MM.1S (cell line): ENCODE measurements around the gene ANKRD29.

Source experiments
- DNase-seq: peaks from one replicate; pipeline ENCODE4 v3.0.0-alpha.2; 2015
- H2AFZ ChIP-seq: fragments of 300-600 bp; sonication (generic); 2 replicates; pipeline ENCODE4 v1.6.0; 2016; ENCODE audit warnings: antibody characterized with exemption, low read length
- H3F3A ChIP-seq: fragments of 300-600 bp; sonication (generic); 2 replicates; pipeline ENCODE4 v1.6.1; 2016; ENCODE audit warnings: mild to moderate bottlenecking, antibody characterized with exemption, low read length, moderate library complexity, mixed read lengths; ENCODE audit not compliant: insufficient read depth
- H3K27ac ChIP-seq: fragments of 300-600 bp; sonication (generic); 2 replicates; pipeline ENCODE4 v1.5.1; 2016; ENCODE audit warnings: mild to moderate bottlenecking, low read length
- H3K27me3 ChIP-seq: fragments of 300-600 bp; sonication (generic); replicated peaks from 2 replicates; pipeline ENCODE4 v1.6.0; 2016; ENCODE audit warnings: low read length; ENCODE audit not compliant: insufficient read depth
- H3K36me3 ChIP-seq: fragments of 300-600 bp; sonication (generic); replicated peaks from 2 replicates; pipeline ENCODE4 v1.6.1; 2016; ENCODE audit warnings: mild to moderate bottlenecking, low read length, mixed read lengths; ENCODE audit not compliant: insufficient read depth
- H3K4me1 ChIP-seq: fragments of 300-600 bp; sonication (generic); 2 replicates; pipeline ENCODE4 v1.6.1; 2016; ENCODE audit warnings: low read length, mixed read lengths
- H3K4me2 ChIP-seq: fragments of 300-600 bp; sonication (generic); 2 replicates; pipeline ENCODE4 v1.6.0; 2016; ENCODE audit warnings: low read depth, low read length
- H3K4me3 ChIP-seq: fragments of 300-600 bp; sonication (generic); 2 replicates; pipeline ENCODE4 v1.5.1; 2016; ENCODE audit warnings: low read length, mixed read lengths
- H3K79me2 ChIP-seq: fragments of 300-600 bp; sonication (generic); 2 replicates; pipeline ENCODE4 v1.6.1; 2016; ENCODE audit warnings: mixed run types, low read length, mixed read lengths
- H3K9ac ChIP-seq: fragments of 300-600 bp; sonication (generic); 2 replicates; pipeline ENCODE4 v1.6.1; 2016; ENCODE audit warnings: low read length, mixed read lengths
- H3K9me2 ChIP-seq: fragments of 300-600 bp; sonication (generic); replicated peaks from 2 replicates; pipeline ENCODE4 v1.6.1; 2016; ENCODE audit warnings: mild to moderate bottlenecking, low read length, mixed read lengths; ENCODE audit not compliant: insufficient read depth
- H3K9me3 ChIP-seq: fragments of 300-600 bp; sonication (generic); replicated peaks from 2 replicates; pipeline ENCODE4 v1.6.1; 2016; ENCODE audit warnings: mild to moderate bottlenecking, low read length, mixed read lengths; ENCODE audit not compliant: insufficient read depth
- H4K20me1 ChIP-seq: fragments of 300-600 bp; sonication (generic); 2 replicates; pipeline ENCODE4 v1.6.1; 2016; ENCODE audit warnings: mild to moderate bottlenecking, low read length, moderate library complexity, mixed read lengths; ENCODE audit not compliant: insufficient read depth
- CTCF ChIP-seq: fragments of 300-600 bp; sonication (generic); IDR thresholded peaks from 2 replicates; pipeline ENCODE4 v1.5.1; 2016; ENCODE audit warnings: antibody characterized with exemption, low read length, mixed read lengths
- EZH2 ChIP-seq: fragments of 300-600 bp; sonication (generic); optimal IDR thresholded peaks from 2 replicates; pipeline ENCODE3; 2017; ENCODE audit warnings: low read depth, mild to moderate bottlenecking, antibody characterized with exemption, low read length, mixed read lengths
- EZH2phosphoT487 ChIP-seq: fragments of 300-600 bp; sonication (generic); IDR thresholded peaks from 2 replicates; pipeline ENCODE4 v1.6.1; 2018; ENCODE audit warnings: antibody characterized with exemption, low read length

Gene ANKRD29

DNA sequence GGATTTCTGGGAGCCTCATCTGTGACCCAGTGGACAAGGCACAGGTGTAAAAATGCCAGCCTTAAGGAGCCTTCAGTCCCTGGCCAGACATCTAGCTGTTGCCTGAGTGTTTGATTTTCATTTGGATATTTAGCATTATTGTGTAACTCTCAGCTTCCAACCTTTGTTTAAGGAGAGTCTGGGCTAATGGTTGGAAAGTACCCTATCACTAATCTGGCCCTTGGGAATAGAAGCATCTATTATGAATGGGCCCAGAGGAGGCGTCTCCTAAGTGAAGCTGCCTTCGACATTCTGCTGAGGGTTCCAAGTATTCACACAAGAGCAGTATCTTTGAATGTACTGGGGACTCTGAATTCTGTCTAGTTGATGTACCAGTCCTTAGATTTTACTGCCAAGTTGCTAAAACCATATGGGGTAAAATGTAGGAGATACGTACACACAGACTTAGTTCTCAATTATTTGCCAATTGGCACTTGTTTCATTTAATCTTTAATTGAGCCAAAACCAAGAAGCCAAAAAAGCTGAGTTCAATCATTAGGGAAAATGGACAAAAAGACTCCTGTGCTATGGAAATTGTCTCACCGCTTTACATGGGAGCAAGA, 7.2 kb upstream of the ANKRD29 start:
- Histone ChIP-seq H3K4me2 (no peak overlapping the region), H4K20me1 (no peaks in the 10 kb centered on the region), H3K79me2 (no peaks in the 10 kb centered on the region), H3K27ac (no peak overlapping the region), H2AFZ (no peak overlapping the region), H3K4me1 (no peaks in the 10 kb centered on the region), H3K36me3 (no peaks in the 10 kb centered on the region), H3K9me3 (no peaks in the 10 kb centered on the region), H3K4me3 (no peak overlapping the region), H3K9me2 (no peaks in the 10 kb centered on the region), H3K27me3 (no peaks in the 10 kb centered on the region), H3F3A (no peaks in the 10 kb centered on the region), H3K9ac (no peak overlapping the region)
- DNase-seq = no peak
- TF ChIP-seq CTCF = no peak
- no peak for TF ChIP-seq EZH2
- TF ChIP-seq EZH2phosphoT487 = no peak

DNA sequence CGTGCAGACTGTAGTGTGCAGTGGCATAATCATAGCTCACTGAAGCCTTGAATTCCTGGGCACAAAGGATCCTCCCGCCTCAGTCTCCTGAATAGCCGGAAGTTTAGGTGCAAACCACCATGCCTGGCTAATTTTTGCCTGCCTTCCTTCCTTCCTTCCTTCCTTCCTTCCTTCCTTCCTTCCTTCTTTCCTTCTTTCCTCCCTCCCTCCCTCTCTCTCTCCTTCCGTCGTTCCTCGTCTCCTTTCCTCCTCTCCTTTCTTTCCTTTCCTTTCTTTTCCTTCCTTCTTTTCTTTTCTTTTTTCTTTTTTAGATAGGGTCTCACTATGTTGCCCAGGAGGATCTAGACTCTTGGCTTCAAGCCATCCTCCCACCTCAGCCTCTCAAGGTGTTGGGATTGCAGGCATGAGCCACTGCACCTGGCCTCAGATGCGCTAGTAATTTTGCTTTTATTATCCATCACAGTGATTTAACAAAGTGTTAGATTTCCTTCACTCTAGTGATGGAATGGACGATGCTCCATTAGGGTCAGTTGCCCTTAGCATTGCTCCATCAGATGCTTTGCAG, 6.6 kb upstream of the ANKRD29 start:
- H3K4me1 ChIP-seq = no peaks in the 10 kb centered on the region
- H3F3A ChIP-seq = no peaks in the 10 kb centered on the region
- no peak overlapping the region for H2AFZ ChIP-seq
- no peak overlapping the region for H3K4me3 ChIP-seq
- no peaks in the 10 kb centered on the region for H3K27me3 ChIP-seq
- no peak for DNase-seq
- no peak overlapping the region for H3K9ac ChIP-seq
- no peaks in the 10 kb centered on the region for H3K79me2 ChIP-seq
- no peaks in the 10 kb centered on the region for H4K20me1 ChIP-seq
- no peaks in the 10 kb centered on the region for H3K9me2 ChIP-seq
- no peaks in the 10 kb centered on the region for H3K9me3 ChIP-seq
- no peak overlapping the region for H3K4me2 ChIP-seq
- TF ChIP-seq EZH2phosphoT487 (no peak), CTCF (no peak), EZH2 (no peak)
- no peak overlapping the region for H3K27ac ChIP-seq
- no peaks in the 10 kb centered on the region for H3K36me3 ChIP-seq

DNA sequence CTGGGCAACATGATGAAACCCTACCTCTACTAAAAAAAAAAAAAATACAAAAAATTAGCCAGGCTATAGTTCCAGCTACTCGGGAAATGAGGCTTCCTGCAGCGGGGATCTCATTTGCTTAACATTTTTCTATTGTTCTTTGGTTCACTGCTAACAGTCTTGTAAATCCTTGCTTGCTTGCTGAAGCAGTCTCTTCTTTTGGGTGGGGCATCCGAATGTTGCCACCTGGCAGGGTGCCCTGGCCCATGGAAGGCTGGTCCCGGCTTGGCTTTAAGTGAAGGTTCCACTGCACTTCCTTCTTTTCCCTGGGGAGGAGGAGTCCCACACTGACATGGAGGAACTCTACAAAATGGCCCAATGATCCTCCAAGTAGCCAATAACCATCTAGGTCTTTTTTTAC, 6.0 kb upstream of the ANKRD29 start:
- H4K20me1 ChIP-seq = no peaks in the 10 kb centered on the region
- H3K27me3 ChIP-seq = no peaks in the 10 kb centered on the region
- H3K27ac ChIP-seq = no peak overlapping the region
- no peaks in the 10 kb centered on the region for H3K9me3 ChIP-seq
- no peak overlapping the region for H2AFZ ChIP-seq
- H3K9ac ChIP-seq = no peak overlapping the region
- H3K79me2 ChIP-seq = no peaks in the 10 kb centered on the region
- H3K4me1 ChIP-seq = no peaks in the 10 kb centered on the region
- H3K4me2 ChIP-seq = no peak overlapping the region
- TF ChIP-seq EZH2phosphoT487 = no peak
- no peak for TF ChIP-seq CTCF
- no peak for TF ChIP-seq EZH2
- no peak for DNase-seq
- H3F3A ChIP-seq = no peaks in the 10 kb centered on the region
- no peak overlapping the region for H3K4me3 ChIP-seq
- H3K9me2 ChIP-seq = no peaks in the 10 kb centered on the region
- no peaks in the 10 kb centered on the region for H3K36me3 ChIP-seq
